ENCODE results near the gene CLNS1A.

- TF ChIP-seq CTCF (conservative IDR thresholded peaks at IDR 0.05; ENCODE audit: low read depth in 2 of 2) (no peak), NANOG (IDR thresholded peaks at IDR 0.05; ENCODE audit: borderline replicate concordance) (no peak), EZH2phosphoT487 (IDR thresholded peaks at IDR 0.05; ENCODE audit: unreplicated experiment) (no peak), POLR2AphosphoS5 (IDR thresholded peaks at IDR 0.05; ENCODE audit: low read depth) (no peak), ZNF114 (CRISPR knock-in tag; IDR thresholded peaks at IDR 0.05) (no peak), STAT1 (IDR thresholded peaks at IDR 0.05; ENCODE audit: unreplicated experiment) (no peak), EZH2 (IDR thresholded peaks at IDR 0.05; ENCODE audit: low read depth, unreplicated experiment) (no peak), CREB1 (CRISPR knock-in tag; IDR thresholded peaks at IDR 0.05; ENCODE audit: low read depth) (no peak)
Observed at GRCh38 chr11:77592727-77593126, 44.9 kb downstream of the CLNS1A start.
